ENCODE results near the gene RCE1. TPM values are rescaled to one million over a fixed set of nuclear protein-coding genes. Genes with fewer than 3 reads are reported as not detected.

Gene RCE1
- total and polyA plus RNA-seq, 2 experiments from 2014 or later: 19.8 to 41.4 TPM

DNA sequence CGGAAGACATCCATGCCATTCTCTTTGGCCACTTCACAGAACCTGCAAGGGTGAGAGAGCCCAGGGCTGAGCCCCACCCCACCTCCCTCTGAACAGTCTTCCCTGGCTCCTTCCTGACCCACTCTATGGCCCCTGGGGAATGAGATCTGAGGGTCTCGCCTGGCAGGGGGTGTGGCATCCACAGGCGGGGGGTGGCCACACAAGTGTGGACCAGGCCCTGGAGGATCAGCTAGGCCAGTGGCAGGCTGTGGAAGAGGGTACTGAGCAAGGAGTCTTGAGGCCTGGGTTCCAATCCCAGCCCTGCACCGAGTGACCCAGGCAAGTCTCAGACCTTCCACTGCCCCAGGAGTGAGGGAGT lies 8.0 kb downstream of the RCE1 start:
- H3K4me3 ChIP-seq: no peak overlapping the region
- H3K9me2 ChIP-seq (replicated peaks; ENCODE audit: insufficient read depth): no peaks in the 10 kb centered on the region
- H3K4me2 ChIP-seq: no peak overlapping the region
- H3K9me3 ChIP-seq (ENCODE audit: low read depth): no peaks in the 10 kb centered on the region
- no peaks in the 10 kb centered on the region for H3K27me3 ChIP-seq
- no peaks in the 10 kb centered on the region for H3K79me2 ChIP-seq
- H2AFZ ChIP-seq: no peak overlapping the region
- no peaks in the 10 kb centered on the region for H3K36me3 ChIP-seq (replicated peaks; ENCODE audit: insufficient read depth, low read depth)
- DNase-seq (ENCODE audit: low spot score): no peak
- H4K20me1 ChIP-seq (ENCODE audit: insufficient read depth, poor library complexity, severe bottlenecking): no peaks in the 10 kb centered on the region
- 88% methylated on average over 4 of the region's 4 CpGs for WGBS (ENCODE audit: low lambda C conversion rate, missing lambda C conversion rate)
- H3K27ac ChIP-seq: no peak overlapping the region
- no peak for TF ChIP-seq EZH2 (IDR thresholded peaks at IDR 0.05; ENCODE audit: borderline replicate concordance)
- peaks cover 8% of the 10 kb centered on the region for H3K4me1 ChIP-seq (ENCODE audit: insufficient read depth)

DNA sequence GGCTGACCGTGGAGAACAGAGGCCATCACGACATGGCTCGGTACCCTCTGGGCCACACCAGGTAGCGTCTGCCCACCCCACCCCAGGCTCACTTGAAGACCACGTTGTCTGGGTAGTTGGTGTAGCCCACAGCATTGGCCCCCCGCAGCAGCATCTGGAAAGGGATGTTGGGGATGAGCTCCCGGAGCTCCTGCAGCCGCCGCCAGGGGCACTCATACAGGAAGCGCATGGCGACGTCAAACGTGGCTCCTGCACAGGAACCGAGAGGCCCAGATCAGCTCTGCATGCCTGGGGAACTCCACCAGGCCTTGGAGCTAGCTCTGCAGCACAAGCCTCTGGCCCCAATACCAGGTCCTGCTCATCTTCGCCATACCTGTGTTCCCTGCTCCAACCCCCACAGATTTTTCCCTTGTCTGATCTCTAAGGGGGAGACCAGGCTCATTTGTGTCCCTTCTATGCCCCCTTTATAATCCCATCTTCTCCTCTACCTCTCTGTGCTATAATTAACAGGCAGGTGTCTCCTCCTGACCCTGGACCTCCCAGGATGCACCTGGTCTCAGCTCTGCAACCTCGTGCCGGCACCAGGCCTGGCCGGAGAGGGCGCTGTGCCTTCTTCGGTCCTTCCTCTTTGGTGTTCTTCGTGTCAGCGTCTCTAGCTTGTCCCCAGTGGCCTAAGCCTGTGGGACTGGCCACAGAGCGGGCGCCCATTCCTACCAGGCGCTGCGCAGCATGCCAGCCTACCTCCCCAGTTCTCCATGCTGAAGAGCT lies 8.6 kb downstream of the RCE1 start:
- no peak overlapping the region for H2AFZ ChIP-seq
- no peak overlapping the region for H3K27ac ChIP-seq
- H4K20me1 ChIP-seq (ENCODE audit: insufficient read depth, poor library complexity, severe bottlenecking): no peaks in the 10 kb centered on the region
- H3K4me3 ChIP-seq: no peak overlapping the region
- H3K79me2 ChIP-seq: no peaks in the 10 kb centered on the region
- H3K36me3 ChIP-seq (replicated peaks; ENCODE audit: insufficient read depth, low read depth): no peaks in the 10 kb centered on the region
- no peaks in the 10 kb centered on the region for H3K9me3 ChIP-seq (ENCODE audit: low read depth)
- TF ChIP-seq EZH2phosphoT487 (IDR thresholded peaks at IDR 0.05; ENCODE audit: low read depth, severe bottlenecking, unreplicated experiment): no peak
- TF ChIP-seq, protein P1, sequence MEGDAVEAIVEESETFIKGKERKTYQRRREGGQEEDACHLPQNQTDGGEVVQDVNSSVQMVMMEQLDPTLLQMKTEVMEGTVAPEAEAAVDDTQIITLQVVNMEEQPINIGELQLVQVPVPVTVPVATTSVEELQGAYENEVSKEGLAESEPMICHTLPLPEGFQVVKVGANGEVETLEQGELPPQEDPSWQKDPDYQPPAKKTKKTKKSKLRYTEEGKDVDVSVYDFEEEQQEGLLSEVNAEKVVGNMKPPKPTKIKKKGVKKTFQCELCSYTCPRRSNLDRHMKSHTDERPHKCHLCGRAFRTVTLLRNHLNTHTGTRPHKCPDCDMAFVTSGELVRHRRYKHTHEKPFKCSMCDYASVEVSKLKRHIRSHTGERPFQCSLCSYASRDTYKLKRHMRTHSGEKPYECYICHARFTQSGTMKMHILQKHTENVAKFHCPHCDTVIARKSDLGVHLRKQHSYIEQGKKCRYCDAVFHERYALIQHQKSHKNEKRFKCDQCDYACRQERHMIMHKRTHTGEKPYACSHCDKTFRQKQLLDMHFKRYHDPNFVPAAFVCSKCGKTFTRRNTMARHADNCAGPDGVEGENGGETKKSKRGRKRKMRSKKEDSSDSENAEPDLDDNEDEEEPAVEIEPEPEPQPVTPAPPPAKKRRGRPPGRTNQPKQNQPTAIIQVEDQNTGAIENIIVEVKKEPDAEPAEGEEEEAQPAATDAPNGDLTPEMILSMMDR (IDR thresholded peaks at IDR 0.05; ENCODE audit: poor library complexity): peak; percentile 10
- DNase-seq (ENCODE audit: low spot score): no peak
- 81% methylated on average over 26 of the region's 26 CpGs for whole genome bisulfite sequencing (ENCODE audit: low lambda C conversion rate, missing lambda C conversion rate)
- peaks cover 8% of the 10 kb centered on the region for H3K4me1 ChIP-seq (ENCODE audit: insufficient read depth)
- no peak overlapping the region for H3K4me2 ChIP-seq
- no peaks in the 10 kb centered on the region for H3K27me3 ChIP-seq
- no peaks in the 10 kb centered on the region for H3K9me2 ChIP-seq (replicated peaks; ENCODE audit: insufficient read depth)

DNA sequence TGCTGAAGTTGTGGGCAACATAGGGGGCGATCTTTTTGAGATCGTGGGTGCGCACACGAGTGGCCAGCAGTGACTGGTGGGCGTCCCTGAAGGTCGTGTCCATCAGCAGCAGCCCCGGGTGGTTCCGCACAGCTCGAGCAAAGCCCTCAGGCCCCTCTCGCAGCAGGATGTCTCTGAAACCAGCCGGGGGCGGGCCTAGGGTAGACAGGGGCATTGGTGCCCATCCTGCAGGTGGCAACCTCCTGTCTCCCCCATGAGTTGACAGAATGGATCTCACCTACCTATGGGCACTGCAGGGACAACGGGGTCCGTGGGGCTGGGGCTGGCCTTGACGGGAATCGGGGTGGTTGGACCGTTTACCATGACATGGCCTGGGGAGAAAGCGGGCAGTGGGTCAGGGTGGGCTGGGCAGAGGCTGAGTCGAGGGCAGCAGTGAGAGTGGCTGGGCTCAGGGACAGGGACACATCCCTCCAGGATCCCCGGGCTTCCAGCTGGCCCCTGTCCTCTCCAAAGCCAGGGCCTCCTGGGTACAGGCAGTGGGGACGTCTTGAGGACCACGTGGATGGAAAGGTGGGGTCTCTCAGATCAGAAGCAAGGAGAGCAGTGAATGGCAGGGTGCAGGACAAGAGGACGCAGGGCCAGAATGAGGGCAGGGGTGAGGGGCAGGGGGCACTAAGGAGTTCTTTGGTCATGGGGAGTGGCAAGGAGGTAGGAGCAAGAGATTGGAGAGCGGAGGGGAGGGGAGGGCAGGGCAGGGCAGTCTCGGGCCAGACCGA lies 9.4 kb downstream of the RCE1 start:
- H3K9me3 ChIP-seq (ENCODE audit: low read depth): no peaks in the 10 kb centered on the region
- TF ChIP-seq, protein P1 (IDR thresholded peaks at IDR 0.05; ENCODE audit: poor library complexity): no peak
- TF ChIP-seq EZH2phosphoT487 (IDR thresholded peaks at IDR 0.05; ENCODE audit: low read depth, severe bottlenecking, unreplicated experiment) (no peak), EZH2 (IDR thresholded peaks at IDR 0.05; ENCODE audit: borderline replicate concordance) (no peak)
- 94% methylated on average over 17 of the region's 26 CpGs for WGBS (ENCODE audit: low lambda C conversion rate, missing lambda C conversion rate)
- H3K4me2 ChIP-seq: no peak overlapping the region
- H2AFZ ChIP-seq: no peak overlapping the region
- H3K27me3 ChIP-seq: no peaks in the 10 kb centered on the region
- no peaks in the 10 kb centered on the region for H3K9me2 ChIP-seq (replicated peaks; ENCODE audit: insufficient read depth)
- no peak for DNase-seq (ENCODE audit: low spot score)
- H3K4me3 ChIP-seq: no peak overlapping the region
- H3K79me2 ChIP-seq: no peaks in the 10 kb centered on the region
- H3K36me3 ChIP-seq (replicated peaks; ENCODE audit: insufficient read depth, low read depth): no peaks in the 10 kb centered on the region
- H4K20me1 ChIP-seq (ENCODE audit: insufficient read depth, poor library complexity, severe bottlenecking): no peaks in the 10 kb centered on the region
- no peak overlapping the region for H3K27ac ChIP-seq
- peaks cover 8% of the 10 kb centered on the region for H3K4me1 ChIP-seq (ENCODE audit: insufficient read depth)
